HCT116 (cell line): ENCODE measurements around the gene CARD10. TPM values are rescaled to one million over a fixed set of nuclear protein-coding genes. Genes with fewer than 3 reads are reported as not detected.

Source experiments
- ATAC-seq: fragments of 200-7000 bp; cut with Tn5 transposase; 2 replicates; pipeline ENCODE4 v1.9.1; 2020; ENCODE audit warnings: mild to moderate bottlenecking, moderate library complexity
- BruUV-seq: library from RNA; stranded (reverse); fragments of 400-500 nt; replicated peaks from 2 replicates; lab custom pipeline; 2021; lab: Mats Ljungman, UMichigan
- CTCF ChIA-PET: fragments of 300-600 bp; sonication (Branson Sonifier 250); formaldehyde crosslinking; loops from one replicate; lab custom pipeline; 2021; ENCODE audit warnings: antibody characterized with exemption; lab: Charles Lee
- POLR2A ChIA-PET: fragments of 300-600, 350-600 bp; sonication (Branson Sonifier 250); formaldehyde crosslinking; loops from one replicate; lab custom pipeline; 2021; ENCODE audit warnings: antibody characterized with exemption; lab: Charles Lee
- RAD21 ChIA-PET, 2 experiments: fragments of 300-600 bp; sonication (Branson Sonifier 250); formaldehyde crosslinking; loops; one replicate each; lab custom pipeline; 2023; ENCODE audit warnings: low total read pairs in 2 of 2; ENCODE audit not compliant: uncharacterized antibody in 2 of 2, unreplicated experiment in 2 of 2, low non-redundant PET in 1 of 2; lab: Charles Lee
- DNase-seq: peaks from one replicate; pipeline ENCODE4 v3.0.0-alpha.2; 2010; ENCODE audit warnings: low read depth, low spot score
- H2AFZ ChIP-seq: fragments of 200-600 bp; shearing (Covaris generic), sonication (generic); 2 replicates; pipeline ENCODE4 v1.6.1; 2017; ENCODE audit warnings: low read depth, mixed run types, mixed read lengths, antibody characterized with exemption, low read length; ENCODE audit not compliant: poor library complexity, severe bottlenecking
- H3K27ac ChIP-seq: 2 replicates; pipeline ENCODE4 v1.5.1; 2012; ENCODE audit warnings: low read depth, low read length
- H3K27me3 ChIP-seq: fragments of 200-600 bp; sonication (generic); 2 replicates; pipeline ENCODE4 v1.6.1; 2016; ENCODE audit warnings: mixed run types, low read length, mixed read lengths; ENCODE audit not compliant: insufficient read depth
- H3K36me3 ChIP-seq, 2 experiments: fragments of 200-500 bp in 1 of 2; fragments of 200-600 bp in 1 of 2; sonication (Bioruptor generic) in 1 of 2; sonication (generic) in 1 of 2; 2 replicates each; pipeline versions ENCODE4 v1.5.1 to v1.6.1; 2014 to 2016; ENCODE audit warnings: low read length in 2 of 2, inconsistent platforms in 1 of 2, mixed read lengths in 1 of 2, mixed run types in 1 of 2; ENCODE audit not compliant: insufficient read depth in 2 of 2, control insufficient read depth in 1 of 2
- H3K4me1 ChIP-seq, 2 experiments: fragments of 200-600 bp in 1 of 2; sonication (generic) in 1 of 2; 2 replicates each; pipeline versions ENCODE4 v1.5.1 to v1.6.1; 2012 to 2017; ENCODE audit warnings: low read length in 2 of 2, inconsistent platforms in 1 of 2, mild to moderate bottlenecking in 1 of 2, mixed read lengths in 1 of 2, mixed run types in 1 of 2, moderate library complexity in 1 of 2; ENCODE audit not compliant: insufficient read depth in 2 of 2, control insufficient read depth in 1 of 2
- H3K4me2 ChIP-seq: fragments of 200-600 bp; sonication (generic); 2 replicates; pipeline ENCODE4 v1.6.1; 2017; ENCODE audit warnings: mixed run types, low read length, mixed read lengths
- H3K4me3 ChIP-seq, 2 experiments: fragments of 200-600 bp in 1 of 2; sonication (generic) in 1 of 2; replicated peaks in 1 of 2; 2 replicates each; pipeline ENCODE4 v1.5.1; 2011 to 2016; ENCODE audit warnings: low read length in 2 of 2, control low read depth in 1 of 2, low read depth in 1 of 2, mild to moderate bottlenecking in 1 of 2, mixed read lengths in 1 of 2, mixed run types in 1 of 2
- H3K79me2 ChIP-seq: fragments of 200-600 bp; sonication (generic); 2 replicates; pipeline ENCODE4 v1.6.1; 2017; ENCODE audit warnings: mild to moderate bottlenecking, mixed run types, low read length, moderate library complexity, mixed read lengths; ENCODE audit not compliant: insufficient read depth
- H3K9ac ChIP-seq: fragments of 200-600 bp; sonication (generic); 2 replicates; pipeline ENCODE4 v1.6.1; 2016; ENCODE audit warnings: low read length, mixed read lengths
- H3K9me2 ChIP-seq: fragments of 200-600 bp; sonication (generic), shearing (Covaris generic); 2 replicates; pipeline ENCODE4 v1.6.1; 2017; ENCODE audit warnings: mixed run types, mild to moderate bottlenecking, moderate library complexity; ENCODE audit not compliant: insufficient read depth
- H3K9me3 ChIP-seq, 2 experiments: fragments of 200-500 bp in 1 of 2; fragments of 200-600 bp in 1 of 2; sonication (Bioruptor generic) in 1 of 2; sonication (generic) in 1 of 2; 2 replicates each; pipeline ENCODE4 v1.6.1; 2014 to 2017; ENCODE audit warnings: low read length in 2 of 2, mixed read lengths in 2 of 2, inconsistent platforms in 1 of 2, low read depth in 1 of 2, mild to moderate bottlenecking in 1 of 2, mixed run types in 1 of 2, moderate library complexity in 1 of 2; ENCODE audit not compliant: control insufficient read depth in 1 of 2, insufficient read depth in 1 of 2
- H4K20me1 ChIP-seq: fragments of 200-600 bp; sonication (generic), shearing (Covaris generic); 2 replicates; pipeline ENCODE4 v1.6.1; 2017; ENCODE audit warnings: mixed run types, mild to moderate bottlenecking, moderate library complexity; ENCODE audit not compliant: insufficient read depth
- CBX3 ChIP-seq: IDR thresholded peaks from 2 replicates; pipeline ENCODE4 v1.6.1; 2012; ENCODE audit warnings: low read depth
- CEBPB ChIP-seq: IDR thresholded peaks from 2 replicates; pipeline ENCODE4 v1.6.1; 2012; ENCODE audit warnings: low read depth
- ELF1 ChIP-seq: IDR thresholded peaks from 2 replicates; pipeline ENCODE4 v1.6.1; 2012; ENCODE audit warnings: low read depth, borderline replicate concordance
- SIN3A ChIP-seq: IDR thresholded peaks from 2 replicates; pipeline ENCODE4 v1.6.1; 2012; ENCODE audit warnings: low read depth
- TCF7L2 ChIP-seq: IDR thresholded peaks from 2 replicates; pipeline ENCODE4 v1.7.0; 2011; ENCODE audit warnings: borderline replicate concordance, inconsistent platforms; ENCODE audit not compliant: insufficient read depth, insufficient read length; ENCODE audit errors: extremely low read depth
- intact Hi-C: fragments of 100-400 bp; cut with micrococcal nuclease; formaldehyde crosslinking; loops from 2 replicates; pipeline ENCODE4 v1.10.0; 2022
- total RNA-seq: library from RNA; stranded (reverse); gene quantifications from one replicate; pipeline ENCODE4 v1.2.1, GENCODE V29; 2021; ENCODE audit not compliant: unreplicated experiment
- TF ChIP-seq, protein P1 (sequence below): IDR thresholded peaks from 2 replicates; pipeline ENCODE4 v1.6.1; 2012; ENCODE audit warnings: low read depth
- TF ChIP-seq, protein P2 (sequence below): IDR thresholded peaks from 2 replicates; pipeline ENCODE4 v1.6.1; 2011; ENCODE audit warnings: mild to moderate bottlenecking, low read length, moderate library complexity; ENCODE audit not compliant: insufficient replicate concordance; ENCODE audit errors: extremely low read depth
- TF ChIP-seq, protein P3 (sequence below), 3 experiments: fragments of 200-600 bp in 1 of 3; sonication (generic) in 1 of 3; IDR thresholded peaks in 2 of 3; conservative IDR thresholded peaks in 1 of 3; 2 replicates each; pipeline ENCODE4 v1.5.1; 2012 to 2017; ENCODE audit warnings: low read depth in 2 of 3, low read length in 2 of 3, antibody characterized with exemption in 1 of 3, borderline replicate concordance in 1 of 3, control low read depth in 1 of 3, mild to moderate bottlenecking in 1 of 3, mixed read lengths in 1 of 3, mixed run types in 1 of 3, moderate library complexity in 1 of 3; ENCODE audit not compliant: insufficient read depth in 1 of 3

Gene CARD10
- total RNA-seq, 1 experiment from 2014 or later = 32.0 TPM

DNA sequence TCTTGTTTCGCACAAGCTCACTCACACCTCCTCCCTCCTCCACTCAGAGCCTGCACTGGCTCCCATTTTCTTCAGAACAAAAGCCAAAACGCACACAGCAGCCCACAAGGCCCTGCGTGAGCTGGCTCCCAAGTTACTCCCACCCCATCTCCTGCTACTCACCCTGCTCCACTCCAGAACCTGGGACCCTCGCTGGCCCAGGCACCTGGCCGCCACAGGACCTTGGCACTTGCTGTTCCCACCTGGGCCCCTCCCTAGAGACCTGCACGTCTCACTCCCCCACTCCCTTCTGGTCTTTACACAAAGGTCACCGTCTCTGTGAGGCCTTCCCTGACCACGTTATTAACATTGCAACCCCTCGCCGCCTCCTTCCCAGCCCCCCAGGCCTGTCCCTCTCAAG, 32.1 kb downstream of the CARD10 start (continued):
- TF ChIP-seq, protein P1, sequence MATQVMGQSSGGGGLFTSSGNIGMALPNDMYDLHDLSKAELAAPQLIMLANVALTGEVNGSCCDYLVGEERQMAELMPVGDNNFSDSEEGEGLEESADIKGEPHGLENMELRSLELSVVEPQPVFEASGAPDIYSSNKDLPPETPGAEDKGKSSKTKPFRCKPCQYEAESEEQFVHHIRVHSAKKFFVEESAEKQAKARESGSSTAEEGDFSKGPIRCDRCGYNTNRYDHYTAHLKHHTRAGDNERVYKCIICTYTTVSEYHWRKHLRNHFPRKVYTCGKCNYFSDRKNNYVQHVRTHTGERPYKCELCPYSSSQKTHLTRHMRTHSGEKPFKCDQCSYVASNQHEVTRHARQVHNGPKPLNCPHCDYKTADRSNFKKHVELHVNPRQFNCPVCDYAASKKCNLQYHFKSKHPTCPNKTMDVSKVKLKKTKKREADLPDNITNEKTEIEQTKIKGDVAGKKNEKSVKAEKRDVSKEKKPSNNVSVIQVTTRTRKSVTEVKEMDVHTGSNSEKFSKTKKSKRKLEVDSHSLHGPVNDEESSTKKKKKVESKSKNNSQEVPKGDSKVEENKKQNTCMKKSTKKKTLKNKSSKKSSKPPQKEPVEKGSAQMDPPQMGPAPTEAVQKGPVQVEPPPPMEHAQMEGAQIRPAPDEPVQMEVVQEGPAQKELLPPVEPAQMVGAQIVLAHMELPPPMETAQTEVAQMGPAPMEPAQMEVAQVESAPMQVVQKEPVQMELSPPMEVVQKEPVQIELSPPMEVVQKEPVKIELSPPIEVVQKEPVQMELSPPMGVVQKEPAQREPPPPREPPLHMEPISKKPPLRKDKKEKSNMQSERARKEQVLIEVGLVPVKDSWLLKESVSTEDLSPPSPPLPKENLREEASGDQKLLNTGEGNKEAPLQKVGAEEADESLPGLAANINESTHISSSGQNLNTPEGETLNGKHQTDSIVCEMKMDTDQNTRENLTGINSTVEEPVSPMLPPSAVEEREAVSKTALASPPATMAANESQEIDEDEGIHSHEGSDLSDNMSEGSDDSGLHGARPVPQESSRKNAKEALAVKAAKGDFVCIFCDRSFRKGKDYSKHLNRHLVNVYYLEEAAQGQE = no peak
- no peak for TF ChIP-seq CEBPB
- TF ChIP-seq, all 23 proteins: peak for 0

DNA sequence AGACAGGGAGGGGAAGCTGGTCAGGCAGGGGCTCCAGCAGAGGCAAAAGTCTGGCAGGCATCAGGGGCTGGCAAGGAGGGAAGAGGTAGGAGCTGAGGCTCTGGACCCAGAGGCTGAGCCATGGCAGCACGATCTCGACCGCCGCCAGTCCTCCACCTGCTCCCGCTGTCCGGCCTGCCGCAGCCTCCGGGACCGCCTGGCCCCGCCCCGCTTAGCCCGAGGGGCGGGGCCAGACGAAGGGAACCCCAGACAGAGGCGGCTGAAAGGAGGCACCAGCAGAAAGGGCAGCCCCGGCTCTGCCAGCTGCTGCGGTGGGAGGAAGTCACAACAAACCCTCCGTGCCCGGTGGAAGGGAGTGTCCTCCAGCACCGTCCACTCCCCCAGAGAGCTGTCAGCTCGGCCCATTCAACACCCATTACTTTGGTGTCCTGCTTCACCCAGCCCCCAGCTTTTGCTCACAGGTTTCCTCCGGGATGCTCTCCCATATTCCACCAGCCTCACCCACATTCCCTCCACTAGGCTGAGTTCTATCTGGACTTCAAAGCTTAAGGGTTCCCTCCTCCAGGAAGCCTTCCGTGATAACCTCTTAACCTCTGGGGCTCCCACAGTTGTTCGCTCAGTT, 32.9 kb downstream of the CARD10 start, which contains the start of gene MFNG:
TSS of gene MFNG (minus strand) at position 161 of the 622 bp plus-strand sequence. CDS start 207 bp downstream, outside the sequence.
- ChIA-PET RAD21 (no interaction called here), CTCF (interaction anchor here (1.4 to 1.5 kb wide), 2 partner anchors 12 to 14 kb away, joined by 3 to 12 read pairs; no protein-coding TSS in a partner anchor), POLR2A (no interaction called here)
- no TSS peak for BruUV-seq
- Histone ChIP-seq H3K4me1 (peaks cover 19 to 33% of the 10 kb centered on the region in 2 experiments), H3K27ac (peak within 1 kb of the TSS; percentile 8; the same call in 1 of the 2 replicates), H3K79me2 (no peaks in the 10 kb centered on the region), H3K4me3 (peak within 1 kb of the TSS in 1 of 2 experiments; percentile 27; a peak in 1 of 4 replicates), H2AFZ (no peak within 1 kb of the TSS), H3K9me3 (no peaks in the 10 kb centered on the region), H3K36me3 (peaks cover 0 to 7% of the 10 kb centered on the region in 2 experiments; a peak in 1 of 4 replicates), H3K9ac (no peak within 1 kb of the TSS), H4K20me1 (no peaks in the 10 kb centered on the region), H3K4me2 (peak within 1 kb of the TSS; percentile 75), H3K9me2 (no peaks in the 10 kb centered on the region), H3K27me3 (no peaks in the 10 kb centered on the region)
- ATAC-seq (peak; percentile 93), DNase-seq (no peak)
- TF ChIP-seq ELF1 (no peak), SIN3A (no peak), TCF7L2 (no peak), CBX3 (no peak)
- TF ChIP-seq, protein P2, sequence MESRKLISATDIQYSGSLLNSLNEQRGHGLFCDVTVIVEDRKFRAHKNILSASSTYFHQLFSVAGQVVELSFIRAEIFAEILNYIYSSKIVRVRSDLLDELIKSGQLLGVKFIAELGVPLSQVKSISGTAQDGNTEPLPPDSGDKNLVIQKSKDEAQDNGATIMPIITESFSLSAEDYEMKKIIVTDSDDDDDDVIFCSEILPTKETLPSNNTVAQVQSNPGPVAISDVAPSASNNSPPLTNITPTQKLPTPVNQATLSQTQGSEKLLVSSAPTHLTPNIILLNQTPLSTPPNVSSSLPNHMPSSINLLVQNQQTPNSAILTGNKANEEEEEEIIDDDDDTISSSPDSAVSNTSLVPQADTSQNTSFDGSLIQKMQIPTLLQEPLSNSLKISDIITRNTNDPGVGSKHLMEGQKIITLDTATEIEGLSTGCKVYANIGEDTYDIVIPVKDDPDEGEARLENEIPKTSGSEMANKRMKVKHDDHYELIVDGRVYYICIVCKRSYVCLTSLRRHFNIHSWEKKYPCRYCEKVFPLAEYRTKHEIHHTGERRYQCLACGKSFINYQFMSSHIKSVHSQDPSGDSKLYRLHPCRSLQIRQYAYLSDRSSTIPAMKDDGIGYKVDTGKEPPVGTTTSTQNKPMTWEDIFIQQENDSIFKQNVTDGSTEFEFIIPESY = no peak
- TF ChIP-seq, protein P3, sequence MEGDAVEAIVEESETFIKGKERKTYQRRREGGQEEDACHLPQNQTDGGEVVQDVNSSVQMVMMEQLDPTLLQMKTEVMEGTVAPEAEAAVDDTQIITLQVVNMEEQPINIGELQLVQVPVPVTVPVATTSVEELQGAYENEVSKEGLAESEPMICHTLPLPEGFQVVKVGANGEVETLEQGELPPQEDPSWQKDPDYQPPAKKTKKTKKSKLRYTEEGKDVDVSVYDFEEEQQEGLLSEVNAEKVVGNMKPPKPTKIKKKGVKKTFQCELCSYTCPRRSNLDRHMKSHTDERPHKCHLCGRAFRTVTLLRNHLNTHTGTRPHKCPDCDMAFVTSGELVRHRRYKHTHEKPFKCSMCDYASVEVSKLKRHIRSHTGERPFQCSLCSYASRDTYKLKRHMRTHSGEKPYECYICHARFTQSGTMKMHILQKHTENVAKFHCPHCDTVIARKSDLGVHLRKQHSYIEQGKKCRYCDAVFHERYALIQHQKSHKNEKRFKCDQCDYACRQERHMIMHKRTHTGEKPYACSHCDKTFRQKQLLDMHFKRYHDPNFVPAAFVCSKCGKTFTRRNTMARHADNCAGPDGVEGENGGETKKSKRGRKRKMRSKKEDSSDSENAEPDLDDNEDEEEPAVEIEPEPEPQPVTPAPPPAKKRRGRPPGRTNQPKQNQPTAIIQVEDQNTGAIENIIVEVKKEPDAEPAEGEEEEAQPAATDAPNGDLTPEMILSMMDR (IDR thresholded peaks at IDR 0.05 in 2 of 3, conservative IDR thresholded peaks at IDR 0.05 in 1 of 3; ENCODE audit: borderline replicate concordance in 1 of 3, insufficient read depth in 1 of 3, low read depth in 2 of 3, low read length in 2 of 3) = peak in 1 of 3 experiments; percentile 12; a peak in 1 of 6 replicates
- TF ChIP-seq, protein P1 = no peak
- intact Hi-C loops = no loop called here
